Measurements from ENCODE around the gene GRAMD1B. TPM values are rescaled to one million over a fixed set of nuclear protein-coding genes. Genes with fewer than 3 reads are reported as not detected.

GRAMD1B gene
- total RNA-seq, 2 experiments from 2014 or later, result 36.8 to 39.0 TPM

- H3K27ac Mint-ChIP-seq, result no peak overlapping the region
- no peaks in the 10 kb centered on the region for H3K9me3 Mint-ChIP-seq
- intact Hi-C loops (cut with micrococcal nuclease), result no loop called here
- H3K4me3 Mint-ChIP-seq, result no peak overlapping the region
- H3K36me3 Mint-ChIP-seq, result peaks cover 1% of the 10 kb centered on the region
- ChIA-PET CTCF (interaction anchor here (0.7 to 1.0 kb wide), 2 partner anchors 119 to 122 kb away, joined by 3 to 4 read pairs; no protein-coding TSS in a partner anchor), POLR2A (no interaction called here)
- H3K27me3 Mint-ChIP-seq, result no peaks in the 10 kb centered on the region
- H3K4me1 Mint-ChIP-seq (ENCODE audit: low read depth), result no peaks in the 10 kb centered on the region
- no peak for DNase-seq
Measured at GRCh38 chr11:123588117-123588863, 158.2 kb downstream of the GRAMD1B start.

- CTCF ChIA-PET, result interaction anchor here (1.0 kb wide), 1 partner anchor 122 kb away, joined by 4 read pairs; no protein-coding TSS in a partner anchor
- intact Hi-C loops (cut with micrococcal nuclease), result no loop called here
- POLR2A ChIA-PET, result no interaction called here
Measured at GRCh38 chr11:123588864-123589262, 158.8 kb downstream of the GRAMD1B start.

DNA sequence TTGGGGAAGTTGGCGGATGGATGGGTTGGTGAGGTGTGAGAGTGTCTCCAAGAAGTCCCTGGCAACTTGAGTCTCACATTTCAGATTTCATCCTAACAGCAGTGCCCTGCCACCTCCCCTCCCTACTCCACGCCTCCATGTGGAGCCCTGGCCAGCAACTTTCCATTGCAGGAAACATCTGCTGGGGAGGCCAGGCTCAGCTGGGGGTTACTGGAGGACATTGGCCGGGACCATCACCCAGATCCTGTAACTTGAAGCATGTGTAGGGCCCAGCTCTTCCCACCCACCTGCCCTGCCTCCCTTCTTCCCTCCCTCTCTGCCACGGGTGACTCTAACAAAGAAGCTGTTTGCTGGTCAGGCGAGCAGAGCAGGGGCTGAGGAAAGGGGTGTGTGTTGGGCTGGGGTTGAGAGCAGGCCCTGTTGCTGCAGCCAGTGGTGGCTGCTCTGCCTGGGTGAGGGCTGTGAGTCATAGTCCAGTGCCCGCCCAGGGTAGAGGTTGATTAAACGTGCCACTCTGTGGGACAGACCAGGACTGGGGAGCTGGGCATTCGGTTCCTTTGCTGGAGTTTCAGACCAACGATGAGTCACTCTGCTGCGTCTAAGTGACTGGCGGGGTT, 160.3 kb downstream of the GRAMD1B start:
- POLR2A ChIA-PET, result no interaction called here
- intact Hi-C loops (cut with micrococcal nuclease), result no loop called here
- H3K36me3 Mint-ChIP-seq, result peaks cover 10% of the 10 kb centered on the region
- no peaks in the 10 kb centered on the region for H3K27me3 Mint-ChIP-seq
- CTCF ChIA-PET, result interaction anchor here (0.5 to 1.9 kb wide), 3 partner anchors 11 to 53 kb away, joined by 3 to 7 read pairs (median 3); no protein-coding TSS in a partner anchor
- no peak overlapping the region for H3K27ac Mint-ChIP-seq
- no peak for DNase-seq
- H3K9me3 Mint-ChIP-seq, result no peaks in the 10 kb centered on the region
- H3K4me3 Mint-ChIP-seq, result no peak overlapping the region
- H3K4me1 Mint-ChIP-seq (ENCODE audit: low read depth), result no peaks in the 10 kb centered on the region

More at GRCh38 chr11:123588864-123589262, 158.8 kb downstream of the GRAMD1B start:
- Mint-ChIP-seq H3K27ac (no peak overlapping the region), H3K36me3 (peaks cover 3% of the 10 kb centered on the region), H3K4me3 (no peak overlapping the region), H3K27me3 (no peaks in the 10 kb centered on the region), H3K4me1 (ENCODE audit: low read depth) (no peaks in the 10 kb centered on the region), H3K9me3 (no peaks in the 10 kb centered on the region)
- DNase-seq, result no peak

DNA sequence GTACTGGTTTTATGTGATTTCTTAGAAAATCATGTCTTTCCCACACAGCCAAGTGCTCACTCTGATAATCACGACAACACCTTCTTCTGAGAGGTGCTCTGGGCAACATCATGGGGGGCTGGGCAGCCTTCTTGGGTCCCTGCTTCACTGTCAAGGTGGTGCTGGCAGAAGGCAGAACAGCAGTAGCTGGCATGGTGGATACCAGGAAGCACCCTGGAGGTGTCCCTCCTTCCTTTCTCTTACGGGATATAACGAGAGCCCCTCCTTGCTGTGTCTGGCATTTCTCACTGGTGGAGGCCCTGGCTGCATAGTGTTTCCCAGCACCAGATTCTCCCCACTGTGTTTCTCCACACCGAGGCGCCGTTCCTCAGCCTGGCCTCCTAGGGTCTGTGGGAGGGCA, 163.5 kb downstream of the GRAMD1B start:
- CTCF ChIA-PET, result no interaction called here
- no peak overlapping the region for H3K27ac Mint-ChIP-seq
- POLR2A ChIA-PET, result no interaction called here
- H3K4me3 Mint-ChIP-seq, result no peak overlapping the region
- intact Hi-C loops (cut with micrococcal nuclease), result no loop called here
- no peaks in the 10 kb centered on the region for H3K9me3 Mint-ChIP-seq
- H3K36me3 Mint-ChIP-seq, result peaks cover 22% of the 10 kb centered on the region
- no peaks in the 10 kb centered on the region for H3K27me3 Mint-ChIP-seq
- no peaks in the 10 kb centered on the region for H3K4me1 Mint-ChIP-seq (ENCODE audit: low read depth)
- DNase-seq, result no peak

GRCh38 chr11:123594188-123594901, 164.3 kb downstream of the GRAMD1B start:
- ChIA-PET CTCF (no interaction called here), POLR2A (no interaction called here)
- no peaks in the 10 kb centered on the region for H3K4me1 Mint-ChIP-seq (ENCODE audit: low read depth)
- peaks cover 26% of the 10 kb centered on the region for H3K36me3 Mint-ChIP-seq
- no peak for DNase-seq
- no peaks in the 10 kb centered on the region for H3K27me3 Mint-ChIP-seq
- no peak overlapping the region for H3K4me3 Mint-ChIP-seq
- intact Hi-C loops (cut with micrococcal nuclease), result no loop called here
- H3K27ac Mint-ChIP-seq, result no peak overlapping the region
- no peaks in the 10 kb centered on the region for H3K9me3 Mint-ChIP-seq

GRCh38 chr11:123594921-123595320, 164.9 kb downstream of the GRAMD1B start:
- Mint-ChIP-seq H3K27me3 (no peaks in the 10 kb centered on the region), H3K4me3 (no peak overlapping the region), H3K9me3 (no peaks in the 10 kb centered on the region), H3K36me3 (peaks cover 26% of the 10 kb centered on the region), H3K4me1 (ENCODE audit: low read depth) (no peaks in the 10 kb centered on the region), H3K27ac (no peak overlapping the region)
- CTCF ChIA-PET, result no interaction called here
- intact Hi-C loops (cut with micrococcal nuclease), result no loop called here
- POLR2A ChIA-PET, result no interaction called here
- DNase-seq, result no peak

DNA sequence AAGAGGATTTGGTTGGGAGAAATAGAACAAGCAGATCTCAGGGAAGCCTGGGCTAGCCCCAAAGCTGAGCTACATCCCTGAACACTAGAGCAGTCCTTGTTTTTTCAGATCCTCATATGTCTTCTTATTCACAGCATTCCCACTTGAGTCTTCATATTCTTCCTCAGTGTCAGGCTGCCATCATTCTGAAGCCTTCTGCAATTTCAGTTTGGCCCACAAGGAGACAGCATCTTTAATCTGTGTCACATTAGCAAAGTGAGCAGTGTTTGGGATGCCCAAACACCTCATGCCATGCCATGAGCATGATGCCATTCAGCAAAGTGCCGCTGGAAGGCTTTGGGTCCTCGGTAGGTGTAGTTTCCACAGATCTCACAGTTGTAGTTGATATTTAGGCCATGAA, 167.8 kb downstream of the GRAMD1B start:
- Mint-ChIP-seq H3K4me1 (ENCODE audit: low read depth) (no peaks in the 10 kb centered on the region), H3K27me3 (no peaks in the 10 kb centered on the region), H3K4me3 (no peak overlapping the region), H3K36me3 (peaks cover 37% of the 10 kb centered on the region), H3K9me3 (no peaks in the 10 kb centered on the region), H3K27ac (no peak overlapping the region)
- CTCF ChIA-PET, result no interaction called here
- DNase-seq, result no peak
- intact Hi-C loops (cut with micrococcal nuclease), result no loop called here
- POLR2A ChIA-PET, result no interaction called here

DNA sequence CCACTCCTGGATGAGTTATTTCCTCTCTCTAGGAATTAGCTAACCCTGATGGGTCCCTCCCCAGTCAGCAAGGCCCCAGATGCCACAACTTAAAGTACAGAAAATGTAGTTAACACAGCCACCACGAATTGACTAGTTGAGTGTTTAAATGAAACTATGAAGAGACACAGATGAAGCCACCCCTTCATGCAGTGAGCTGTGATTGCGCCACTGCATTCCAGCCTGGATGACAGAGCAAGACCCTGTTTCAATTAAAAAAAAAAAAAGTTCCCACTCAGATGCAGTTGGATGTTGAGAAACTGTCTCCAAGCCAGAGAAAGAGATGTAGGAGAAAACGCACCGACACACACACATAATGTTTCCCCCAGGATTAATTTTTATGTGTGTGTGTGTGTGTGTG, 171.1 kb downstream of the GRAMD1B start:
- POLR2A ChIA-PET, result no interaction called here

DNA sequence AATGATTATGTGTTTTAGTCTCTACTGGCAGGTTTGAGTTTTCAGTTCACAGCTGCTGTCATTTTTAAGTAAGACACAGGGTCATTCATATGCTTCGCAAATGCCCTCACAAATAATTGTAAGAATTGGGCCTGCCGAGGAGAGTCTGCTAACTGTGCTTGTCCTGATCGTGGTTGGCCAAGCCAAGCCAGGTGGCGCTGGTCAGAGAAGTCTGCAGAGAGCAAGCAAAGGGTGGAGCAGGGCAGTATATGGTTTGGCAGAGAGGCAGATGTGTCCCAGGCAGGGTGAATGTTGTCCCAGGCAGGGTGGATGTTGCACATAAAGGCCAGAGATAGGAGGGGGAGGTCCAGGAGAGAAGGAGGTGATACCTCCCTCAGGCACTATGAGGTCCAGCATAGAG, 171.7 kb downstream of the GRAMD1B start:
- POLR2A ChIA-PET, result no interaction called here
- H3K27me3 Mint-ChIP-seq, result no peaks in the 10 kb centered on the region
- no peaks in the 10 kb centered on the region for H3K9me3 Mint-ChIP-seq
- H3K4me1 Mint-ChIP-seq (ENCODE audit: low read depth), result no peaks in the 10 kb centered on the region
- intact Hi-C loops (cut with micrococcal nuclease), result no loop called here
- CTCF ChIA-PET, result interaction anchor here (2.1 kb wide), 1 partner anchor 21 kb away, joined by 6 read pairs; no protein-coding TSS in a partner anchor
- H3K4me3 Mint-ChIP-seq, result no peak overlapping the region
- DNase-seq, result no peak
- no peak overlapping the region for H3K27ac Mint-ChIP-seq
- peaks cover 34% of the 10 kb centered on the region for H3K36me3 Mint-ChIP-seq

More for the DNA sequence above, 171.1 kb downstream of the GRAMD1B start:
- Mint-ChIP-seq H3K9me3 (no peaks in the 10 kb centered on the region), H3K4me3 (no peak overlapping the region), H3K27ac (no peak overlapping the region), H3K4me1 (ENCODE audit: low read depth) (no peaks in the 10 kb centered on the region), H3K36me3 (peaks cover 35% of the 10 kb centered on the region), H3K27me3 (no peaks in the 10 kb centered on the region)
- intact Hi-C loops (cut with micrococcal nuclease), result no loop called here
- no peak for DNase-seq
- CTCF ChIA-PET, result interaction anchor here (2.1 kb wide), 1 partner anchor 21 kb away, joined by 6 read pairs; no protein-coding TSS in a partner anchor

- DNase-seq, result no peak
- Mint-ChIP-seq H3K27me3 (no peaks in the 10 kb centered on the region), H3K4me1 (ENCODE audit: low read depth) (no peaks in the 10 kb centered on the region), H3K27ac (no peak overlapping the region), H3K9me3 (no peaks in the 10 kb centered on the region), H3K4me3 (no peak overlapping the region), H3K36me3 (peaks cover 34% of the 10 kb centered on the region)
- POLR2A ChIA-PET, result no interaction called here
- intact Hi-C loops (cut with micrococcal nuclease), result no loop called here
- CTCF ChIA-PET, result interaction anchor here (0.9 kb wide), 1 partner anchor 27 kb away, joined by 3 read pairs; no protein-coding TSS in a partner anchor
Measured at GRCh38 chr11:123603666-123604065, 173.6 kb downstream of the GRAMD1B start.

- DNase-seq, result no peak
- peaks cover 37% of the 10 kb centered on the region for H3K36me3 Mint-ChIP-seq
- H3K4me1 Mint-ChIP-seq (ENCODE audit: low read depth), result no peaks in the 10 kb centered on the region
- H3K9me3 Mint-ChIP-seq, result no peaks in the 10 kb centered on the region
- no peak overlapping the region for H3K27ac Mint-ChIP-seq
- intact Hi-C loops (cut with micrococcal nuclease), result no loop called here
- ChIA-PET POLR2A (no interaction called here), CTCF (interaction anchor here (1.1 kb wide), 1 partner anchor 24 kb away, joined by 3 read pairs; no protein-coding TSS in a partner anchor)
- H3K4me3 Mint-ChIP-seq, result no peak overlapping the region
- no peaks in the 10 kb centered on the region for H3K27me3 Mint-ChIP-seq
Measured at GRCh38 chr11:123607781-123608180, 177.7 kb downstream of the GRAMD1B start.

DNA sequence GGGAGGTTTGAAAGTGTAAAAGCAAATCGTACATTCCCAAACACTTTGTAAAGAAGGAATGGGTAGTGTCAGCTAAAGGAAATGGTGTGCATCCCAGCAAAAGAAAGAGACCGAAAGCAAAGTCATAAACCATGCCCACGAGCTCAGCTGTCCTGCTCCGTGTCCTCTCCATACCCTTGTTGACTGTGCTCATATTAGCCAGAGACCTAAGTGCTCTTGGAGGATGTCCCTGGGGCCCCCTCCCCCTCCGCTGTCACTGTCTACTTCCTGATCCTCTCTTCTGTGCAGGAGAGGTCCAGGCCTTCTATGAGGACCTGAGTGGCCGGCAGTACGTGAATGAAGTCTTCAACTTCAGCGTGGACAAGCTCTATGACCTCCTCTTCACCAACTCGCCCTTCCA, 178.3 kb downstream of the GRAMD1B start:
- no peaks in the 10 kb centered on the region for H3K4me1 Mint-ChIP-seq (ENCODE audit: low read depth)
- CTCF ChIA-PET, result interaction anchor here (0.5 to 1.1 kb wide), 2 partner anchors 25 to 1740 kb away, joined by 3 read pairs; no protein-coding TSS in a partner anchor
- DNase-seq, result no peak
- peaks cover 41% of the 10 kb centered on the region for H3K36me3 Mint-ChIP-seq
- no peaks in the 10 kb centered on the region for H3K27me3 Mint-ChIP-seq
- H3K27ac Mint-ChIP-seq, result no peak overlapping the region
- POLR2A ChIA-PET, result no interaction called here
- intact Hi-C loops (cut with micrococcal nuclease), result no loop called here
- no peaks in the 10 kb centered on the region for H3K9me3 Mint-ChIP-seq
- no peak overlapping the region for H3K4me3 Mint-ChIP-seq
